ENCODE data around the gene DLG2.

DNA sequence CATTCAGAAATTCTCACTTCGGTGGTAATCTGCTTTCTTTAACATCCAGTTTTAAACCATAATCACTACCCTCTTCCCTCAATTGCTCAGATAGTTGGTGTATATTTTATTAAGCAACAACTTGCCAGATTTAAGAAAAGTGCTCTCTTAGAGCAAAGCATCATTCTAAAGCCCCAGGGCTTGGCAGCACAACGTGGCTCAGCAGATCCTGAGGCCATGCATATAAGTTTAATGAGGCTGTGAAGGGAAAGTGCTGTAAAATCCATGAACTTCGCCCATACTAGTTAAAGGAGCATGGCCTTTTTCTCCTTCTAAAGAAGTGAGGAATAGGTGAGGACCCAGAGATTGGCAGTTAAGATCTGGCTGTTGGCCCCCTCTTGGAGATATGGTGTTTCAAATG is 1858.7 kb downstream of the DLG2 start:
- TF ChIP-seq POLR2A (IDR thresholded peaks at IDR 0.05; ENCODE audit: low read depth, low read length): no peak
- no peak for TF ChIP-seq POLR2AphosphoS5 (IDR thresholded peaks at IDR 0.05; ENCODE audit: low read depth, low read length)
- no peak for TF ChIP-seq POU2F2 (IDR thresholded peaks at IDR 0.05; ENCODE audit: low read depth, low read length)
- no peak for TF ChIP-seq TAF1 (IDR thresholded peaks at IDR 0.05; ENCODE audit: low read depth, low read length)

Measured in GM12891 (cell line).